GM19463 (cell line): ENCODE data around the gene ARL16.
"Not testable (repeated sequence)": the region's sequence is repeated elsewhere in the genome, so short reads cannot be mapped to it uniquely, and the experiment has no call there.

Experiments
- ATAC-seq: cut with Tn5 transposase; IDR thresholded peaks from one replicate; pipeline ENCODE4 v1.9.1; 2021; ENCODE audit warnings: mild to moderate bottlenecking, moderate library complexity; ENCODE audit not compliant: unreplicated experiment

ARL16 gene

DNA sequence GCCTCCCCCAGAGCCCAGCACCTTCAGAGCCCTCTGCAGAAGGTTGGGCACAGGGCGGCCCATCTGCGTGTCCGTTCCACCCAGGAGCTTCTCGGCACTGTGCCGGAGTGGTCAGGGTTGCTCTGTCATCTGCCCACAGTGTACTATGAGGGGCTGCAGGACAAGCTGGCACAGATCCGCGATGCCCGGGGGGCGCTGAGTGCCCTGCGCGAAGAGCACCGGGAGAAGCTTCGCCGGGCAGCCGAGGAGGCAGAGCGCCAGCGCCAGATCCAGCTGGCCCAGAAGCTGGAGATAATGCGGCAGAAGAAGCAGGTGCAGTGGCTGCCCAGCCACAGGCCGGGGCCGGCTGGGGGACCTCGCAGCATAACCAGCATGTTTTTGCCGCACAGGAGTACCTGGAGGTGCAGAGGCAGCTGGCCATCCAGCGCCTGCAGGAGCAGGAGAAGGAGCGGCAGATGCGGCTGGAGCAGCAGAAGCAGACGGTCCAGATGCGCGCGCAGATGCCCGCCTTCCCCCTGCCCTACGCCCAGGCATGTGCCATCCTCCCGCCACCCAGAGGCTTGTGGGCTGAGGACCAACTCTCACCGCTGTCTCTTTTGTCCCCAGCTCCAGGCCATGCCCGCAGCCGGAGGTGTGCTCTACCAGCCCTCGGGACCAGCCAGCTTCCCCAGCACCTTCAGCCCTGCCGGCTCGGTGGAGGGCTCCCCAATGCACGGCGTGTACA is 12.8 kb upstream of the ARL16 start:
- no peak for ATAC-seq

DNA sequence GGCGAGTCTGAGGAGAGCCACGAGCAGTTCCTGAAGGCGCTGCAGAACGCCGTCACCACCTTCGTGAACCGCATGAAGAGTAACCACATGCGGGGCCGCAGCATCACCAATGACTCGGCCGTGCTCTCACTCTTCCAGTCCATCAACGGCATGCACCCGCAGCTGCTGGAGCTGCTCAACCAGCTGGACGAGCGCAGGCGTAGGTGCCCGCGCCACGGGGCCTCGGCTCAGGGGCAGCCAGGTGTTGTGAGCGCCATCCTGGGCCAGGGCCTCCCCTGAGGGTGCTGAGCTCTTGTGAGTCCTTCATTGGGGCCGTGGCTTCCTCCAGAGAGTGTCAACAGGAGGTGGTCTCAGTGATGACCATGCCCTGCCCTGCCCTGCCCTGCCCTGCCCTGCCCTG is 12.2 kb upstream of the ARL16 start:
- no peak for ATAC-seq

DNA sequence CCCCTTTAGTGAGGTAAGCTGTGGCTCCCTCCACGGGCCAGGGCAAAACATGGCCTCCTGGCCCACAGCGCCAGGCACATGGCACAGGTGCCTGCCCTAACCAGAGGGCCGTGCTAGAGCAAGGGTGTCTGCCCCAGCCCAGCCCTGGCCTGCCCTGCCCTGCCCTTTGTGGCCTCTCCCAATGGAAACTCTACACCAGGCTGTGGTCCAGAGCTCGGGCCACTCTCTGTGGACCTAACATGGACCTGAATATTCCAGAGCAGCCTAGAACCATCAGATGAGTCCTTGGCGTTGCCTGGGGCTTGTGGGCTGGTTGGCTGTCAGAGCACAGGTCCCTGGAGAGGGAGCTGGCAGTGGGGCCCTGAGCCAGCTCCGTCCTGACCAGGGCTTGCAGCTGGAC is 11.6 kb upstream of the ARL16 start:
- ATAC-seq = no peak

DNA sequence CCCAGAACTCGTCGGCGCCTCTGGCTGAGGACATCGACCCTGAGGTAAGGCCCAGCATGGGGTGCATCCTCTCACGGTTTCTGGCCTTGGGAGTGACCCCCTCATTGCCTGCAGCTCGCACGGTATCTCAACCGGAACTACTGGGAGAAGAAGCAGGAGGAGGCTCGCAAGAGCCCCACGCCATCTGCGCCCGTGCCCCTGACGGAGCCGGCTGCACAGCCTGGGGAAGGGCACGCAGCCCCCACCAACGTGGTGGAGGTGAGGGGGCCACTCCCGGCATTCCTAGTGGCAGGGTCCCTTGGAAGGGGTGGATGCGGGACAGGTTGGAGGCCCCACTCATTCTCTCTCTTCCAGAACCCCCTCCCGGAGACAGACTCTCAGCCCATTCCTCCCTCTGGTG is 11.2 kb upstream of the ARL16 start:
- ATAC-seq = no peak

DNA sequence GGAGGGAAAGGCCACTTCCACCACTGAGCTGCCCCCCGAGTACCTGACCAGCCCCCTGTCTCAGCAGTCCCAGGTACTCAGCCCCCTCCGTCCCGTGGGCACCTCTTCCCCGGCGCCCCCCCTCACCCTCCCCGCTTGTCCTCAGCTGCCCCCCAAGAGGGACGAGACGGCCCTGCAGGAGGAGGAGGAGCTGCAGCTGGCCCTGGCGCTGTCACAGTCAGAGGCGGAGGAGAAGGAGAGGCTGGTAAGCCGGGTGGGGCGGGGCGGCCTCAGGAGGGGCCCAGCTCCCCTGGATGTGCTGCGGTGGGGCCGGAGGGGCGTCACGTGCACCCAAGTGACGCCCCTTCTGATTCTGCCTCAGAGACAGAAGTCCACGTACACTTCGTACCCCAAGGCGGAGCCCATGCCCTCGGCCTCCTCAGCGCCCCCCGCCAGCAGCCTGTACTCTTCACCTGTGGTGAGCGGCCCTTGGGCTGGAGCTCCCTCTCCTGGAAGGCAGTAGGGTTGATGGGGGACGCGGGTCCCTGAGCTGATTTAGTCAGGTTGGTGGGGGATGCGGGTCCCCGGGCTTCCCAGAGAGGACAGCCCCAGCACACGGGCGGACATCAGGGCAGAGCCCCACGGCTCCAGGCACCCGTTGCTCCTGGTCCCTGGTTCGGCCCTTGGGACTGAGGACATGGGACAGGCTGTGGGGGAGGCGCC is 10.1 kb upstream of the ARL16 start:
- no peak for ATAC-seq

DNA sequence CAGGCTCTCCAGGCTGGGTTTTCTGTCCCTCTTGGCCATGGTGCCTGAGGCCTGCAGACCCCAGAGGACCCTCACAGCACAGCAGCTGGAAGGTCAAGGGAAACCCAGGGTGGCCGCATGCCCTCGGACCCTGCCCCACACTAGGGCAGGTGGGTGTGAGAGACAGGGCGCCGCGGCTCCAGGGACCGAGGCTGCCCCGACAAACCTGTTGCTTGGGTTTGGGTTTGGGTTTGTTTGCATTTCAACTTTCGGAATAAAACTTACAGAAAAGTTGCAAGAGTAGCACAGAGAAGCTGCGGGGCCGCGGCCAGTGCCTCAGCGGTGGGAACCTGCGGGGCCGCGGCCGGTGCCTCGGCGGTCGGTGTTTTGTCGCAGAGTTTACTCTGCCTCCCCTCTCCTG is 8.0 kb upstream of the ARL16 start:
- no peak for ATAC-seq

DNA sequence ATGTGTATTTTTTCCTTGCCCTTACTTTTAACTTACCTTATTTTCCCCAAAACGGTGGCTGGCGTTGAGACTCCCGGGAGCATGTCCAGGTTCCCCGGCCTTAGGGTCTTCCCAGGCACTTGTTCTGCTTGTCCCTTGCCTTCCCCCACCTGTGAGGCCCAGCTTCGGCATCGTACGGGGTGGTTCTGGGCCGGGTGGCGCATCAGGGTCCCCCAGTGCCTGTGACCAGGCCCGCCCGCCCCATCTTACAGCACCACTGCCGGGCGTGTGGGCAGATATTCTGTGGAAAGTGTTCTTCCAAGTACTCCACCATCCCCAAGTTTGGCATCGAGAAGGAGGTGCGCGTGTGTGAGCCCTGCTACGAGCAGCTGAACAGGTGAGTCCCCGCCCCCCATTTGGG is 7.6 kb upstream of the ARL16 start:
- ATAC-seq = no peak

DNA sequence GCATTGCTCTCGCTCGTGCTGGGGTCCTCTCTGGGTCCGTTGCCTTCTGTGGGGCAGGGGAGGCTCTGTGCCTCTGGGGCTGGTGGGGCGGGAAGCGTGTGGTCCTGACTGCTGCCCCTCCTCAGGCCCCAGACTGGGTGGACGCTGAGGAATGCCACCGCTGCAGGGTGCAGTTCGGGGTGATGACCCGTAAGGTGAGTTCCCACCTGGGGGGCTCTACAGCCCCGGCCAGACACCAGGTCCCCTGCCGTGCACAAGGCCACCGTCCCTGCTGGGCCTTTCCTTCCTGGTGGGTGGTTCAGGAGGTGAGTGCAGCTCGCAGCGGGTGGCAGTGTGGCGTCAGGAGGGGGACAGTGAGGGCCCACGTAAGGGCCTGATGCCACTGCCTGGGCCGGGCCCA is 7.0 kb upstream of the ARL16 start:
- ATAC-seq = no peak

DNA sequence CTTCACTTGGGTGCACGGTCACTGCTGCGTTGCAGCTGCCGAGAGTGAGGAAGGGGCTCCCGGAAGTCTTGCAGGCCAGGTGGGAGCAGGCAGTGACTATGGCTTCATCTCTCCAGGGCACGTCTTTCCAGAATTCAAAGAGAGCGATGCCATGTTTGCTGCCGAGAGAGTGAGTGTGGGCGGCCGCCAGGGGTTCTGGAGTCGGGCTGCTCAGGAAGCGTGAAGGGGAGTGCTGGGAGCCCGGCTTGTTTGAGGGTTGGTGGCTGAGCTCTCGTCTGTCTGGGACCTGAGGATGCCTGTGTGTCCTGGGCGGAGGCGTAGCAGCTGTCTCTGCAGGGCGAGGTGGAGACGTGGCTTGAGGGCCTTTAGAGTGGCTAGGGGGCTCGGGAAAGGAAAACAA is 6.5 kb upstream of the ARL16 start:
- ATAC-seq = no peak

DNA sequence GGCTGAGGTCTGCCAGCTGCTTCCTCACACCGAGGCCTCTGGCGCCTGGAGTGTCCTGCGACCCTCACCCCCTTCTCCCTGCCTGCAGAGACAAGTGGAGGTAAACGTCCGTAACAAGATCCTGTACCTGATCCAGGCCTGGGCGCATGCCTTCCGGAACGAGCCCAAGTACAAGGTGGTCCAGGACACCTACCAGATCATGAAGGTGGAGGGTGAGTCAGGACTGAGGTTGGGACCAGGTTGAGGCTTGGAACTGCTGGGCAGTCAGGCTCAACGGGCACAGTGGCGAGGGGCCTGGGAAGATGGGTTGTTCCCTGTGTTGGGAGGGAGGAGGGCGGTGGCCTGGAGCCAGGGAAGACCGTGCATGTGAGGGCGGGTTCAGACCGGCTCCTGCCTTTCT is 5.0 kb upstream of the ARL16 start:
- no peak for ATAC-seq

DNA sequence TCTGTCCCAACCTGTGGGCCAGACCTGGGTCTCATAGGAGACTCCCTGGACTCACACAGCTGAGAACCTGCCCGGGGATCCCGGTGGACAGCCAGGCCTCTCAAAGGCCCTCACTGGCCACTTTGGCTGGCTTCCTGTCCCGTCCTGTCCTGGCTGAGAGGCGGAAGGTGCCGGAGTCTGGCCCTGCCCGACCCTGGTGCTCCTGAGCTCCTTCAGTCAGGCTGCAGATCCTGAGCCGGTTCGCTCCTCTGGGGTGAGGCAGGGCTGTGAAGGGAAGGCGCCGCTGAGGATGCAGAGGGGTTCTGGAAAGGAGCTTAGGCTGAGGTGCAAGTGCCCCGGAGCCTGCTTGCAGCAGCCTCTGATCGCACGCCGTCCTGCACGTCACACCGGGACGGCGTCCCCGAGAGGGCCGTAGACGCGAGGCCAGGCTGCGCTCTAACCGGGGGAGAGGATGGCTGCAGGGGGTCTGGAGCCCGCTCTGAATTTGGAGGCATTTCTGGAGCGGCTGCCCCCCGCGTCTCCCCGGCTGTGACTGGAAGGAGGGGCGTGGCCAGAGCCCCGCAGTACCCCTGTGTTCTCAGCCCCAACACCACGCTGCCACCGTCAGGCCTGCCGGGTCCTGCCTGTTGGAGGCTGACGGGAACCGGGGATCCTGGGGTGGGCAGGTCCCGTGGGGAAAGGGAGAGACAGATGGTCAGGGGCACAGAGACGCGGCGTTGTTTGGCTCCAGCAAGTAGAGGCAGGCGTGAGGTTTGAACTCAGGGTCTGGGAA is 4.4 kb upstream of the ARL16 start:
- no peak for ATAC-seq

DNA sequence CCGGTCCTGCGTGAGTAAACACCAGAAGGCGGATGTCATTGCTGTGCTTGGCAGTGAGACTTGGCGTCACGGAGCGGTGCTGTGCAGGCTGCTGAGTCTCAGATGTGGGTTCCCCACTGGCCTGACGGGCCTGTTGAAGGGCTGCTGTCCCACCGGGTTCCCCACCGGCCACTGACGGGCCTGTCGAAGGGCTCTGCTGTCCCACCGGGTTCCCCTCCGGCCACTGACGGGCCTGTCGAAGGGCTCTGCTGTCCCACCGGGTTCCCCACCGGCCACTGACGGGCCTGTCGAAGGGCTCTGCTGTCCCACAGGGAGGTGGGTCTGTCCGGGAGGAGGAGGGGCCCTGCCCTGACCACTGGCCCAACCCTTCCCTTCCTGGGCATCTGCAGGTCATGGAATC is 3.0 kb upstream of the ARL16 start:
- ATAC-seq = no peak

DNA sequence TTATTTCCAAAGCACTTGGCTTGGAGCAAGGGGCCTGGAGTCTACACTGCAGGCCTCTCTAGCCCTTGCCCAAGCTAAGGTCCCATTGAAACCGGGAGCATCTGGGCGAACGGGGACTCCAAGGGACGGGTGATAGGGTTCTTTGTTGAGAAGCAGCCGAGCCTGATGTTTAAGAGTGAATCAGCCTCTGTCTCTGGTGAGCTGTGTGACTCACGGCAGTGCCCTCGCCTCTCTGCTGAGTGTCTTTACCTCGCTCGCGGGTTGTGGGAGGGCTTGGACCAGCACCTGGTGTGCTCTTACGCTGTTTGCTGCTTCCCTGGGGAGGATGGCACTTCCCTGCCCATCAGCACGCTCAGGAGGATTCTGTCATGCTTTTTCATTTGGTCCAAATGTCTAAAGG is 1.5 kb upstream of the ARL16 start:
- ATAC-seq = no peak

DNA sequence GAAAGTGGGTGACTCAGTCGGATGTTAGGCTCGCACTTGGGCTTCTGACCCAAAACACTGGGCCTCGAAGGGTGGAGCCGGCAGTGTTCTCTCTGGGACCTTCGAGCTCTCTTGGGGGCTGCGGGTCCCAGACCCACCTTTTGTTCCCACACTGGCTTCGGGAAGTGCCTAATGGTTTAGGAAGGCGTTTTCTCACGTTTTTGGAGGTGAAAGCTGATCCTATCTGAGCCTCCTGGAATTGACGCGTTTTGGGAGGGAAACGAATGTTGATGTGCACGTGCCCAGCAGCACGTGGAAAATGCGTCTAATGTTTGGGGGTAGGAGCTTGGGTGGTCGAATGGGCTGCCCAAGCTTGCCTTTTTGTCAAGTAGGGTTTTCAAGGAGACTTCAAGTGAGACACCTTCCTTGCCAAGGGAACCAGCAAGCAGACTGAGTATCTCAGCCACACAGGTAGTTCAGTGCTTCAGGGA is 880 bp upstream of the ARL16 start:
- peak; percentile 8 for ATAC-seq

DNA sequence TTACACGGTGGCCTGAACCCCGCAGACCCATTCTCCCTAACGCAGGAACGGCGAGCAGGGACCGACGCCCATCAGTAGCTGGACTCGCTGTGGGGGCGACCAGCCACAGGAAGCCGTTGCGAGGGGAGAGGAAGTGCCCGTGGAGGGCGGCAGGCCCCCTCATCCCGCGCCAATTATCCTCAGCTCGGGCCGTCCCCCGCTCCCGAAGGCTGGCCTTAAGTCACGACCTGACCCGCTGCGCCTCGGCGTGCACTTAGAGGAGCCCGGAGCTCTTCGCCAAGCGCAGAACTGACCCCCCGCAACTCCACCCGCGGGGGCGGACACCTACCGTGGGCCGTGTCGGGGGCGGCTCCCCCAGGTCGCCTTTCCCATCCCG is 401 bp downstream of the ARL16 start:
- peak; percentile 9 for ATAC-seq

DNA sequence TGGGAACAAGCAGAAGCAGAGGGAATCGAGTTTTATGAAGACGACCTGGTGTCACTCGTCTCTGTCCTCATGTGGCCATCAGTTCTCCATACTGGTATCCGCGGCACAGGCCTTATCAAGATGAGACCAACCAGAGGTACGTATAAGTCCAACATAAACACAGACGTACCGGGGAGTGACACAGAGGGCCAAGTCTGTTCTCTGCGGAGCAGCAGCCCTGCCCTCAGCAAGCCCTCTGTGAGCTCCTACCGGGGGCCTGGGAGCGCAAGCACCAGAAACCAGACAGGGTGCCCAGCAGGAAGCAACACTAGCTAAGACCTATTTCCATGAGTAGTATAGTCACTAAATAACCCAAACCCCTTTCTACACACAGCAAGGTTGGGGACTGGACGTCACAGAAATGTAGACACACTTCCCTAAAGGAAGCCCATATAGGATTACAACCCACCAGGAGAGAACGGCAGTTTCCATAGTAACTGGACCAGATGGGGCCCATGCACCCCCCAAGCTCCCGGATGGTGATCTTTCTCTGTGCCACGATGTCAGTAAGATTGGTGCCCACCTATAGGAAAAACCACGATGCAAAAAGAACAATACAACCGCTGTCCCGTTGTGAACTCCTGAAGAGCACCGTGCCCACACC is 911 bp downstream of the ARL16 start:
- no peak for ATAC-seq

DNA sequence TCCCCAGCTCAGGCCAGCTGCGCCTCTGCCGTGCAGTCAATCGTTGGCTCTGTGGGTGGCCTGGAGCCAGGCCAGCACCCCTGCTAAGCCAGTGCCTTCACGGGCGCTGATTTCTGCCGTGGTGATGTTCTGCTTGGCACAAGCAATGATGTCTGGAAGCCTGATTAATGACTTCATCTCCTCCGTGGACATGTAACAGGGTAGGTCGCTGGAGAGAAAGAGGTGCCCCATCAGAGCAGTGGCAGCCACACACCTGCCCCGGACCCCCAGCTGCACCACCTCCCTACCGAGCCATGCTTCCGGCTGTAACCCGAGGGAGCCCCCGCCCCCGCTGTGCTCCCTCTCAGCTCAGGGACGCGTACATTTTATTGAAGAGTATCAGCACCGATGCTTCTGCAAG is 1.9 kb downstream of the ARL16 start:
- no peak for ATAC-seq

DNA sequence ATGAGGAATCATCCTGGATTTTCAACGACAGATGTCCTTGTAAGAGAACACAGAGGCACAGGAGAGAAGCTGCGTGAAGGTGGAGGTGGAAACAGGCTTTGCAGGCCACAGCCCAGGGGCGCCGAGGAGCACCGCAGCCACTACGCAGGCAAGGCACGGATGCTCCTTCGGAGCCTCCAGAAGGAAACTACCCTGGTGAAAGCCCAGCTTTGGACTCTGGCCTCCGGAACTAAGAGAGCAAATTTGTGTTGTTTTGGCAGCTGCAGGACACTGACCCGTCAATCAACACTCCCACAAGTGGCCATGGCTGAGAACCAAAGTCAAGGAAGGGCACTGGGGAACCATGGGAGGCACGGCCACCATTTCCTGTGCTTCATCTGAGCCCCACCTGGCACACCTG is 3.4 kb downstream of the ARL16 start:
- ATAC-seq = no peak

DNA sequence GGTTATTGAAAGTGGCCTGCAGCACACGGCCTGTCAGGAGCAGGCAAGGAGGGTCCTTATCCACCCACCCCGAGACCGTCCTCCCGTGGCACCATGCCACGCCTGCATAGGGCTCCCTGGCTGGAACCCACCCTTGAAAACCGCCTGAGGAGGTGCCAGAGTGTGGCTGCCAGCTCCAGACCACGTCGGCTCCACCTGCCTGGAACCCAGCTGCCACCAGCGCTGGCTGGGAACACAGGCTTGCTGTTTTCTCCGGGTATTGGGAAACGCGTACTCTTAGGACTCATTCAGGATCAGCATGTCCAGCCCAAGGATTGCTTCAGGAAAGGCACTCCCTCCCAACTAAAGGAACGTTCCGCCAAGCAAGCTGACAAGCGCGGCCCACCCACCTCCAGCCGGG is 6.7 kb downstream of the ARL16 start:
- ATAC-seq = no peak

DNA sequence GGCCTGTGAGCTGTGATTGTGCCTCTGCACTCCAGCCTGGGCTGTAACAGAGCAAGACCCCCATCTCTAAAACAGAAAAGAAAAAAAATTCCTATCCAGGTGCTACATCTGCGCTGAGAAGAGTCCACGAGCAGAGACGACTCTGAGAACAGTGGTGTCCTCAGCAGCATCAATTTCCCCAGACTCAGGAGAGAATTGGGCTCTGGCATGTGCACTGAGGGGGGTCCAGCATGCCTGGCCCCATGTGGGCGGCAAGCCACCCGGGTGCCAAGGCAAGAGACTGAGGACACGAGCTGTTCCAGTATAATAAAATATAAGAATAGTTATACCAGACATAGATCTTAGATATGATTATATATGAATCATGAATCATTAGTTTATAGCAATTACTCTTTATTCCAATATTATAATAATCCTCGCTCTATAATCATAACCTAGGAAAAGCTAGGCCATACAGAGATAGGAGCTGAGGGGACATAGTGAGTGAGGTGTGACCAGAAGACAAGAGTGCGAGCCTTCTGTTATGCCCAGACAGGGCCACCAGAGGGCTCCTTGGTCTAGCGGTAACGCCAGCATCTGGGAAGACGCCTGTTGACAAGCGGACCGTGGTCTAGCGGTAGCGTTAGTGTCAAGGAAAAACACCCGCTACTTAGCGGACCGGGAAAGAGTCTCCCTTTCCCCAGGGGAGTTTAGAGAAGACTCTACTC is 7.9 kb downstream of the ARL16 start:
- not testable (repeated sequence) for ATAC-seq
